IMR-90 (cell line): ENCODE data around the gene C1orf141. TPM values are rescaled to one million over a fixed set of nuclear protein-coding genes. Genes with fewer than 3 reads are reported as not detected.

ENCODE experiments used
- ATAC-seq: fragments of 200-7000 bp; cut with Tn5 transposase; 2 replicates; pipeline ENCODE4 v1.9.1; 2020; ENCODE audit warnings: low read depth, mild to moderate bottlenecking, moderate library complexity
- BruUV-seq: library from RNA; stranded (reverse); fragments of 400-500 nt; replicated peaks from 2 replicates; lab custom pipeline; 2021; lab: Mats Ljungman, UMichigan
- CTCF ChIA-PET: fragments of 300-600 bp; formaldehyde crosslinking; extraction: SDS; loops from one replicate; lab custom pipeline; 2021; ENCODE audit warnings: antibody characterized with exemption; lab: Yijun Ruan, JAX
- POLR2A ChIA-PET: fragments of 300-600 bp; sonication (Branson Sonifier 250); formaldehyde crosslinking; loops from one replicate; lab custom pipeline; 2022; ENCODE audit warnings: antibody characterized with exemption; ENCODE audit not compliant: unreplicated experiment; lab: Charles Lee
- DNase-seq: peaks from one replicate; pipeline ENCODE4 v3.0.0; 2013
- H2AFZ ChIP-seq: replicated peaks from 2 replicates; pipeline ENCODE3; 2013; ENCODE audit warnings: low read length, mild to moderate bottlenecking; ENCODE audit not compliant: poor library complexity
- H2AK5ac ChIP-seq: 2 replicates; pipeline ENCODE4 v1.6.1; 2013; ENCODE audit warnings: low read depth, low read length, inconsistent platforms
- H2AK9ac ChIP-seq: replicated peaks from 2 replicates; pipeline ENCODE3; 2013; ENCODE audit warnings: mild to moderate bottlenecking, low read depth, low read length, moderate library complexity; ENCODE audit not compliant: poor library complexity
- H2BK120ac ChIP-seq: 2 replicates; pipeline ENCODE4 v1.6.1; 2013; ENCODE audit warnings: low read depth, low read length, inconsistent platforms
- H2BK15ac ChIP-seq: 3 replicates; pipeline ENCODE4 v1.6.1; 2013; ENCODE audit warnings: low read depth, low read length, inconsistent platforms
- H2BK20ac ChIP-seq: 2 replicates; pipeline ENCODE4 v1.6.1; 2013; ENCODE audit warnings: low read depth, mild to moderate bottlenecking, inconsistent platforms, low read length, moderate library complexity
- H2BK5ac ChIP-seq: 2 replicates; pipeline ENCODE4 v1.6.1; 2013; ENCODE audit warnings: mild to moderate bottlenecking, low read depth, low read length, inconsistent platforms; ENCODE audit not compliant: poor library complexity, severe bottlenecking
- H3K14ac ChIP-seq: replicated peaks from 2 replicates; pipeline ENCODE4 v1.6.1; 2013; ENCODE audit warnings: low read depth, low read length, inconsistent platforms
- H3K18ac ChIP-seq: 2 replicates; pipeline ENCODE4 v1.6.1; 2013; ENCODE audit warnings: low read depth, low read length, control low read depth
- H3K23ac ChIP-seq: 2 replicates; pipeline ENCODE4 v1.6.1; 2013; ENCODE audit warnings: low read depth, low read length, inconsistent platforms
- H3K27ac ChIP-seq: 2 replicates; pipeline ENCODE4 v1.5.1; 2013; ENCODE audit warnings: mild to moderate bottlenecking, control low read depth, low read length; ENCODE audit not compliant: insufficient read depth
- H3K27me3 ChIP-seq: 2 replicates; pipeline ENCODE4 v1.6.1; 2013; ENCODE audit warnings: low read length; ENCODE audit not compliant: control insufficient read depth, insufficient read depth
- H3K36me3 ChIP-seq: 2 replicates; pipeline ENCODE4 v1.6.1; 2013; ENCODE audit warnings: low read length, mixed read lengths; ENCODE audit not compliant: control insufficient read depth, insufficient read depth
- H3K4ac ChIP-seq: 2 replicates; pipeline ENCODE4 v1.6.1; 2013; ENCODE audit warnings: low read depth, low read length, inconsistent platforms
- H3K4me1 ChIP-seq: 2 replicates; pipeline ENCODE4 v1.6.1; 2013; ENCODE audit warnings: low read length, mixed read lengths; ENCODE audit not compliant: control insufficient read depth, insufficient read depth
- H3K4me2 ChIP-seq: 2 replicates; pipeline ENCODE4 v1.6.1; 2013; ENCODE audit warnings: low read depth, mild to moderate bottlenecking, control low read depth, low read length, moderate library complexity
- H3K4me3 ChIP-seq: 2 replicates; pipeline ENCODE4 v1.5.1; 2013; ENCODE audit warnings: low read depth, mild to moderate bottlenecking, control low read depth, low read length, moderate library complexity; ENCODE audit not compliant: insufficient read depth
- H3K56ac ChIP-seq: 2 replicates; pipeline ENCODE4 v1.6.1; 2013; ENCODE audit warnings: low read length, inconsistent platforms; ENCODE audit not compliant: insufficient read depth; ENCODE audit errors: extremely low read depth
- H3K79me1 ChIP-seq, 2 experiments: 2 replicates each; pipeline ENCODE4 v1.6.1; 2013; ENCODE audit warnings: low read length in 2 of 2, inconsistent platforms in 1 of 2, low read depth in 1 of 2
- H3K9ac ChIP-seq: 2 replicates; pipeline ENCODE4 v1.6.1; 2013; ENCODE audit warnings: low read depth, low read length, control low read depth
- H3K9me1 ChIP-seq: 2 replicates; pipeline ENCODE4 v1.6.1; 2013; ENCODE audit warnings: low read length, inconsistent platforms; ENCODE audit not compliant: insufficient read depth
- H3K9me3 ChIP-seq: 2 replicates; pipeline ENCODE4 v1.6.1; 2013; ENCODE audit warnings: low read length; ENCODE audit not compliant: control insufficient read depth, insufficient read depth
- H4K20me1 ChIP-seq: 2 replicates; pipeline ENCODE4 v1.6.1; 2013; ENCODE audit warnings: low read length, inconsistent platforms; ENCODE audit not compliant: insufficient read depth
- H4K5ac ChIP-seq: 2 replicates; pipeline ENCODE4 v1.6.1; 2013; ENCODE audit warnings: mild to moderate bottlenecking, low read depth, low read length, control low read depth
- H4K8ac ChIP-seq, 2 experiments: 2 replicates each; pipeline ENCODE4 v1.6.1; 2013; ENCODE audit warnings: low read depth in 2 of 2, low read length in 2 of 2, control low read depth in 1 of 2, inconsistent platforms in 1 of 2
- H4K91ac ChIP-seq: 2 replicates; pipeline ENCODE4 v1.6.1; 2013; ENCODE audit warnings: low read depth, low read length, inconsistent platforms; ENCODE audit not compliant: insufficient read depth
- CEBPB ChIP-seq: IDR thresholded peaks from 2 replicates; pipeline ENCODE4 v1.6.1; 2012; ENCODE audit warnings: low read depth, low read length, improper control_type of control experiment
- CHD1 ChIP-seq: IDR thresholded peaks from 2 replicates; pipeline ENCODE4 v1.6.1; 2012; ENCODE audit warnings: low read depth, low read length, improper control_type of control experiment
- CTCF ChIP-seq: conservative IDR thresholded peaks from 2 replicates; pipeline ENCODE4 v1.5.1; 2012; ENCODE audit warnings: mild to moderate bottlenecking, low read depth, low read length, improper control_type of control experiment
- MAZ ChIP-seq: IDR thresholded peaks from 2 replicates; pipeline ENCODE4 v1.6.1; 2012; ENCODE audit warnings: low read depth, mild to moderate bottlenecking, low read length, improper control_type of control experiment, moderate library complexity, borderline replicate concordance
- MXI1 ChIP-seq: IDR thresholded peaks from 2 replicates; pipeline ENCODE4 v1.6.1; 2012; ENCODE audit warnings: low read depth, mild to moderate bottlenecking, low read length, moderate library complexity, borderline replicate concordance
- RAD21 ChIP-seq: IDR thresholded peaks from 2 replicates; pipeline ENCODE4 v1.6.1; 2012; ENCODE audit warnings: low read length, improper control_type of control experiment
- RCOR1 ChIP-seq: IDR thresholded peaks from 2 replicates; pipeline ENCODE4 v1.6.1; 2012; ENCODE audit warnings: mild to moderate bottlenecking, low read length, improper control_type of control experiment; ENCODE audit not compliant: insufficient replicate concordance
- RFX5 ChIP-seq: IDR thresholded peaks from 2 replicates; pipeline ENCODE4 v1.8.0; 2012; ENCODE audit warnings: low read depth, mild to moderate bottlenecking, low read length, moderate library complexity
- SMC3 ChIP-seq: fragments of 150-350 bp; IDR thresholded peaks from 2 replicates; pipeline ENCODE4 v1.6.1; 2016; ENCODE audit warnings: low read depth, mild to moderate bottlenecking, antibody characterized with exemption, low read length, moderate library complexity
- USF2 ChIP-seq: fragments of 150-350 bp; IDR thresholded peaks from 2 replicates; pipeline ENCODE4 v1.6.1; 2017; ENCODE audit warnings: mild to moderate bottlenecking, antibody characterized with exemption, low read length, low read depth
- WGBS, 2 experiments: methylation state at CpG; one replicate each; pipeline versions ENCODE4 v1.1.5 to v1.1.7; 2013; ENCODE audit warnings: missing lambda C conversion rate in 2 of 2; ENCODE audit not compliant: insufficient read length in 1 of 2; ENCODE audit errors: extremely low coverage in 2 of 2; 5-methylcytosine and 5-hydroxymethylcytosine counted together
- dilution Hi-C: fragments of 300-500 bp; cut with HindIII; formaldehyde crosslinking; loops from one replicate; pipeline ENCODE4 v1.14.3; 2018; ENCODE audit warnings: low sequenced_read_pairs; ENCODE audit not compliant: unreplicated experiment
- in situ Hi-C: fragments of 300-500 bp; cut with MboI; formaldehyde crosslinking; loops from 3 replicates; pipeline ENCODE4 v1.14.3; 2019; ENCODE audit warnings: low sequenced_read_pairs, inconsistent platforms, mixed read lengths
- intact Hi-C: fragments of 100-400 bp; cut with micrococcal nuclease; formaldehyde crosslinking; loops from 2 replicates; pipeline ENCODE4 v1.10.0; 2022
- polyA plus RNA-seq, 3 experiments: library from polyadenylated mRNA; depleted of rRNA; stranded (reverse); fragments of >200 nt; gene quantifications; 2 replicates each; pipeline ENCODE4 v1.2.3, GENCODE V29; 2012; ENCODE audit warnings: low replicate concordance in 1 of 3
- total RNA-seq: library from RNA; depleted of rRNA; stranded (reverse); fragments of >200 nt; gene quantifications from 2 replicates; pipeline ENCODE4 v1.2.3, GENCODE V29; 2012

The C1orf141 gene
- total and polyA plus RNA-seq, 2 of the 4 experiments (the other 2 are of a cell fraction): not detected

GRCh38 chr1:67088440-67088839, 46.3 kb downstream of the C1orf141 start:
- POLR2A ChIA-PET: no interaction called here
- Histone ChIP-seq H4K8ac (no peak overlapping the region), H3K14ac (no peak overlapping the region), H4K5ac (no peak overlapping the region), H3K79me1 (no peaks in the 10 kb centered on the region), H3K23ac (no peak overlapping the region), H3K4me2 (no peak overlapping the region), H4K20me1 (no peaks in the 10 kb centered on the region), H3K9me1 (no peaks in the 10 kb centered on the region), H2BK5ac (no peak overlapping the region), H2AFZ (no peak overlapping the region), H3K36me3 (no peaks in the 10 kb centered on the region), H3K4me3 (no peak overlapping the region), H2AK5ac (no peak overlapping the region), H3K27me3 (no peaks in the 10 kb centered on the region; the same call in 1 of the 2 replicates), H3K56ac (no peak overlapping the region), H3K18ac (no peak overlapping the region), H2BK120ac (no peak overlapping the region), H3K4ac (no peak overlapping the region), H3K4me1 (no peaks in the 10 kb centered on the region), H4K91ac (no peak overlapping the region), H2AK9ac (no peak overlapping the region), H3K27ac (no peak overlapping the region), H3K9ac (no peak overlapping the region), H2BK15ac (no peak overlapping the region), H3K9me3 (no peaks in the 10 kb centered on the region; the same call in 1 of the 2 replicates), H2BK20ac (no peak overlapping the region)
- TF ChIP-seq MAZ (no peak), CTCF (no peak), USF2 (no peak), RFX5 (no peak), MXI1 (no peak), RCOR1 (no peak), CHD1 (no peak), CEBPB (no peak), RAD21 (no peak), SMC3 (no peak)
- no TSS peak for BruUV-seq
- CTCF ChIA-PET: no interaction called here
- intact Hi-C loops: no loop called here
- no CpG with 5 or more reads among the region's 1 CpG for WGBS, 2 experiments
- ATAC-seq: no peak
- no peak for DNase-seq
- in situ Hi-C loops: no loop called here
- dilution Hi-C loops: no loop called here
